ENCODE measurements around the gene SHISAL1.

DNA sequence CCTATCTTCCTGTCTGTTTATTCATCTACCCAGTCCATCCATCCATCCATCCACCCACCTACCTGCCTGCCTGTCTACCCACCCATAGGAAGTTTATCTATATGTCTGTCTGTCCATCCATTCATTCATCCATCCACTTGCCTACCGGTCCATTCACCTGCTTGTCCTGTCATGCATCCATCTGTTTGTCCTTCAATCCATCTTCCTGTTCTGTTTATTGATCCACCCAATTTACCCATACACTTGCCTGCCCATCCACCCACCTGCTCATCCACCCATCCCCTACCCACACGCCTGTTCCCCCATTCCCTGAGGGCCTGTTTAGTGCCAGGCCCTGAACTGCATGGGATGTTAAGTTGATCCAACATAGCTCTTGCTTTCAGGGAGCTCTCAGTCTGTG is 113.6 kb downstream of the SHISAL1 start:
- TF ChIP-seq, protein P1, sequence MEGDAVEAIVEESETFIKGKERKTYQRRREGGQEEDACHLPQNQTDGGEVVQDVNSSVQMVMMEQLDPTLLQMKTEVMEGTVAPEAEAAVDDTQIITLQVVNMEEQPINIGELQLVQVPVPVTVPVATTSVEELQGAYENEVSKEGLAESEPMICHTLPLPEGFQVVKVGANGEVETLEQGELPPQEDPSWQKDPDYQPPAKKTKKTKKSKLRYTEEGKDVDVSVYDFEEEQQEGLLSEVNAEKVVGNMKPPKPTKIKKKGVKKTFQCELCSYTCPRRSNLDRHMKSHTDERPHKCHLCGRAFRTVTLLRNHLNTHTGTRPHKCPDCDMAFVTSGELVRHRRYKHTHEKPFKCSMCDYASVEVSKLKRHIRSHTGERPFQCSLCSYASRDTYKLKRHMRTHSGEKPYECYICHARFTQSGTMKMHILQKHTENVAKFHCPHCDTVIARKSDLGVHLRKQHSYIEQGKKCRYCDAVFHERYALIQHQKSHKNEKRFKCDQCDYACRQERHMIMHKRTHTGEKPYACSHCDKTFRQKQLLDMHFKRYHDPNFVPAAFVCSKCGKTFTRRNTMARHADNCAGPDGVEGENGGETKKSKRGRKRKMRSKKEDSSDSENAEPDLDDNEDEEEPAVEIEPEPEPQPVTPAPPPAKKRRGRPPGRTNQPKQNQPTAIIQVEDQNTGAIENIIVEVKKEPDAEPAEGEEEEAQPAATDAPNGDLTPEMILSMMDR (IDR thresholded peaks at IDR 0.05): no peak
- no peak for TF ChIP-seq POLR2A (IDR thresholded peaks at IDR 0.05)
